GM19372 (cell line): ENCODE data around the gene COMMD7.

Experiments used
- ATAC-seq: cut with Tn5 transposase; IDR thresholded peaks from one replicate; pipeline ENCODE4 v1.9.1; 2021; ENCODE audit warnings: mild to moderate bottlenecking, low read depth, moderate library complexity; ENCODE audit not compliant: unreplicated experiment

The COMMD7 gene

GRCh38 chr20:32682508-32682987 lies 60.7 kb downstream of the COMMD7 start:
- no peak for ATAC-seq

- no peak for ATAC-seq
These were observed 61.8 kb downstream of the COMMD7 start for GRCh38 chr20:32681175-32682084.

GRCh38 chr20:32680544-32681174 lies 62.6 kb downstream of the COMMD7 start:
- no peak for ATAC-seq

GRCh38 chr20:32678948-32679347 lies 64.3 kb downstream of the COMMD7 start:
- ATAC-seq: no peak

- no peak for ATAC-seq
These were observed 67.9 kb downstream of the COMMD7 start for GRCh38 chr20:32675223-32675975.

GRCh38 chr20:32674362-32674789 lies 68.9 kb downstream of the COMMD7 start:
- no peak for ATAC-seq

GRCh38 chr20:32672982-32673851 lies 70.0 kb downstream of the COMMD7 start:
- ATAC-seq: peak; percentile 59

GRCh38 chr20:32672394-32672981 lies 70.8 kb downstream of the COMMD7 start:
- ATAC-seq: no peak

- peak; percentile 53 for ATAC-seq
These were observed 72.4 kb downstream of the COMMD7 start for GRCh38 chr20:32670773-32671455.

GRCh38 chr20:32667027-32667426 lies 76.2 kb downstream of the COMMD7 start:
- ATAC-seq: no peak

- ATAC-seq: no peak
These were observed 78.5 kb downstream of the COMMD7 start for GRCh38 chr20:32664678-32665159.

GRCh38 chr20:32664012-32664677 lies 79.1 kb downstream of the COMMD7 start:
- no peak for ATAC-seq

- no peak for ATAC-seq
These were observed 79.8 kb downstream of the COMMD7 start for GRCh38 chr20:32663335-32664011.

- ATAC-seq: no peak
These were observed 81.3 kb downstream of the COMMD7 start for GRCh38 chr20:32661820-32662528.

GRCh38 chr20:32660661-32661060 lies 82.6 kb downstream of the COMMD7 start:
- no peak for ATAC-seq

- no peak for ATAC-seq
These were observed 86.4 kb downstream of the COMMD7 start for GRCh38 chr20:32656827-32657226.

- no peak for ATAC-seq
These were observed 87.3 kb downstream of the COMMD7 start for GRCh38 chr20:32655903-32656512.
